ENCODE measurements around the gene OPCML. TPM values are rescaled to one million over a fixed set of nuclear protein-coding genes. Genes with fewer than 3 reads are reported as not detected.

The OPCML gene
- total RNA-seq, 1 experiment from 2014 or later = not detected

DNA sequence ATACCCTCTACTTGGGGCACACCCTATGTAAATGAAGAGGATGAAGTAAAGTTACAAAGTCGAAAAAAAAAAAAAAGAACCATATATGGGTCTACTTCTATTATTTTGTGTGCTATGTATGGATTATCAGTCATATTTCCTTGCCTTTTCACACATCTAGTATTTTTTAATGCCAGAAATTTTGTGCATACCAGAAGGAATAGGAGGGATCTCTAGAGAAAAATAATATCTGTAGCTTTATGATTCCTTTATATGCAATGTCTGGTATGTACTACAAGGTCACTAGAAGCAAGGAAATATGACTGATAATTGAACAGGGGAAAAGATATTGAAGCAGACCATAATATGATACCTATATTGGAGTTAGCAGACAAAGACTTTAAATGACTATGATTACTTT is 713.4 kb downstream of the OPCML start:
- CTCF ChIA-PET = no interaction called here
- no peak overlapping the region for H3K4me3 ChIP-seq (ENCODE audit: low read depth in 2 of 2, low read length in 2 of 2)
- BruUV-seq (replicated peaks) = no TSS peak

DNA sequence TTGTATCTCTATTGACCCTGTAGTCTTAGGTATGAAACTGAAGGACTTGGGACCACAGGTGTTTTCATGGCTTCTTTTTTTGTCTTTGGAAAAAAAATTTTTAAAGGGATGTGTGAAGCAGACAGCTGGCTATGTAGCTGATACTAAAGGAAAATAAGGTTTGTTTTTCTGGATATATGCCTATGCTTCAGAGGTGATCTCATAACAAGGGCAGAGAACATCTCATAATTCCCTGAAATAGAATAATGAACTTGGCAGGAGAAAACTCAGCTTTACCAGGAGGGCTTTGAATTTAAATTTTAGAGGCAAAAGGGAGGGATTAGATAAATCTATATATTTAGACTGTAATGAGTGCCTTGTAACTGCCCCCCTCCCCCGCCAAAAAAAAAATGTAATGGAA is 714.9 kb downstream of the OPCML start:
- no TSS peak for BruUV-seq (replicated peaks)
- no peak for DNase-seq (ENCODE audit: low read depth, low spot score)
- no peak for ATAC-seq
- Histone ChIP-seq H3K9me3 (ENCODE audit: control insufficient read depth, insufficient read depth, low read depth, low read length) (no peaks in the 10 kb centered on the region), H3K4me1 (ENCODE audit: control insufficient read depth, insufficient read depth, low read length) (no peaks in the 10 kb centered on the region), H3K36me3 (ENCODE audit: control insufficient read depth, insufficient read depth, low read length) (no peaks in the 10 kb centered on the region), H3K27me3 (ENCODE audit: control insufficient read depth, insufficient read depth, low read length) (no peaks in the 10 kb centered on the region), H3K4me3 (ENCODE audit: low read depth in 2 of 2, low read length in 2 of 2) (no peak overlapping the region), H3K27ac (ENCODE audit: low read length) (no peak overlapping the region)
- intact Hi-C loops (cut with micrococcal nuclease; ENCODE audit: unreplicated experiment) = no loop called here
- in situ Hi-C loops (cut with HindIII; ENCODE audit: low pct_unique_long_range_greater_than_20kb, low sequenced_read_pairs) = no loop called here
- TF ChIP-seq SIN3A (IDR thresholded peaks at IDR 0.05; ENCODE audit: borderline replicate concordance, insufficient read depth, low read depth, low read length) = no peak
- no peak for TF ChIP-seq CTCF (IDR thresholded peaks at IDR 0.05)
- no peak for TF ChIP-seq REST (IDR thresholded peaks at IDR 0.05; ENCODE audit: insufficient read depth in 1 of 2, low read depth in 2 of 2, low read length in 1 of 2)
- TF ChIP-seq TCF7L2 (IDR thresholded peaks at IDR 0.05; ENCODE audit: low read depth, low read length) = no peak
- TF ChIP-seq POLR2AphosphoS5 (IDR thresholded peaks at IDR 0.05; ENCODE audit: low read depth, low read length) = no peak
- POLR2A ChIA-PET = no interaction called here
- CTCF ChIA-PET = no interaction called here

More for the DNA sequence above, 713.4 kb downstream of the OPCML start:
- POLR2A ChIA-PET = no interaction called here
- no peaks in the 10 kb centered on the region for H3K4me1 ChIP-seq (ENCODE audit: control insufficient read depth, insufficient read depth, low read length)
- no peaks in the 10 kb centered on the region for H3K27me3 ChIP-seq (ENCODE audit: control insufficient read depth, insufficient read depth, low read length)
- no peak for DNase-seq (ENCODE audit: low read depth, low spot score)
- no peak for ATAC-seq
- intact Hi-C loops (cut with micrococcal nuclease; ENCODE audit: unreplicated experiment) = no loop called here
- no peak for TF ChIP-seq SIN3A (IDR thresholded peaks at IDR 0.05; ENCODE audit: borderline replicate concordance, insufficient read depth, low read depth, low read length)
- in situ Hi-C loops (cut with HindIII; ENCODE audit: low pct_unique_long_range_greater_than_20kb, low sequenced_read_pairs) = no loop called here
- no peaks in the 10 kb centered on the region for H3K9me3 ChIP-seq (ENCODE audit: control insufficient read depth, insufficient read depth, low read depth, low read length)
- no peak overlapping the region for H3K27ac ChIP-seq (ENCODE audit: low read length)
- H3K36me3 ChIP-seq (ENCODE audit: control insufficient read depth, insufficient read depth, low read length) = no peaks in the 10 kb centered on the region

DNA sequence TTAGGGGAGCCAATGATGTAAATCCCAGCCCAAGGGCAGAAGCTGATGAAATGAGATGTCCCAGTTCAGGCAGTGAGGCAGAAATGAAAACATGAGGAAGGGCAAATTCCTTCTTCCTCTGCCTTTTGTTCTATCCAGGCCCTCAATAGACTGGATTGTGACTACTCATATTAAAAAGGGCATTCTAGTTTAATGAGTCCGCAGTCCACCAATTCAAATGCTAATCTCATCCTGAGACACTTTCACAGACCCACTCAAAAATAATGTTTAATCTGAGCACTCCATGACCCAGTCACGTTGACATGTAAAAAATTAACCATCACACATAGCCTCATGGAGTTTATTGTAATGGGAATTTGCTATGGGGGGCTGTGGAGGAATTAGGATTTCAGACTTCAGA is 717.9 kb downstream of the OPCML start:
- BruUV-seq (replicated peaks) = no TSS peak
- Histone ChIP-seq H3K27me3 (ENCODE audit: control insufficient read depth, insufficient read depth, low read length) (no peaks in the 10 kb centered on the region), H3K27ac (ENCODE audit: low read length) (no peak overlapping the region), H3K4me1 (ENCODE audit: control insufficient read depth, insufficient read depth, low read length) (no peaks in the 10 kb centered on the region), H3K36me3 (ENCODE audit: control insufficient read depth, insufficient read depth, low read length) (no peaks in the 10 kb centered on the region), H3K9me3 (ENCODE audit: control insufficient read depth, insufficient read depth, low read depth, low read length) (no peaks in the 10 kb centered on the region), H3K4me3 (ENCODE audit: low read depth in 2 of 2, low read length in 2 of 2) (no peak overlapping the region)
- ChIA-PET CTCF (no interaction called here), POLR2A (no interaction called here)
- intact Hi-C loops (cut with micrococcal nuclease; ENCODE audit: unreplicated experiment) (no loop called here), in situ Hi-C loops (cut with HindIII; ENCODE audit: low pct_unique_long_range_greater_than_20kb, low sequenced_read_pairs) (no loop called here)
- no peak for DNase-seq (ENCODE audit: low read depth, low spot score)
- ATAC-seq = no peak
- TF ChIP-seq CTCF (IDR thresholded peaks at IDR 0.05) = no peak
- no peak for TF ChIP-seq SIN3A (IDR thresholded peaks at IDR 0.05; ENCODE audit: borderline replicate concordance, insufficient read depth, low read depth, low read length)
- no peak for TF ChIP-seq REST (IDR thresholded peaks at IDR 0.05; ENCODE audit: insufficient read depth in 1 of 2, low read depth in 2 of 2, low read length in 1 of 2)
- no peak for TF ChIP-seq TCF7L2 (IDR thresholded peaks at IDR 0.05; ENCODE audit: low read depth, low read length)
- no peak for TF ChIP-seq POLR2AphosphoS5 (IDR thresholded peaks at IDR 0.05; ENCODE audit: low read depth, low read length)
